WTC11 (cell line): ENCODE measurements around the gene EIF5B. TPM values are rescaled to one million over a fixed set of nuclear protein-coding genes. Genes with fewer than 3 reads are reported as not detected.
"Not testable (repeated sequence)": the region's sequence is repeated elsewhere in the genome, so short reads cannot be mapped to it uniquely, and the experiment has no call there.

ENCODE experiments used
- ATAC-seq: fragments of 200-7000 bp; cut with Tn5 transposase; 2 replicates; pipeline ENCODE4 v1.10.0; 2021; ENCODE audit warnings: mild to moderate bottlenecking, moderate library complexity
- CTCF ChIA-PET: fragments of 300-600 bp; sonication (Branson Sonifier 250); formaldehyde crosslinking; loops from one replicate; lab custom pipeline; 2021; ENCODE audit warnings: antibody characterized with exemption; lab: Charles Lee
- POLR2A ChIA-PET: fragments of 350-600 bp; sonication (Branson Sonifier 250); formaldehyde crosslinking; loops from one replicate; lab custom pipeline; 2021; ENCODE audit warnings: antibody characterized with exemption; lab: Charles Lee
- DNase-seq: peaks from one replicate; pipeline ENCODE4 v3.0.0; 2021; ENCODE audit warnings: low spot score
- H3K27ac Mint-ChIP-seq: 2 replicates; pipeline ENCODE4 v1.8.0; 2021; ENCODE audit warnings: mixed read lengths
- H3K27me3 Mint-ChIP-seq: 2 replicates; pipeline ENCODE4 v1.8.0; 2021; ENCODE audit warnings: low read depth, mild to moderate bottlenecking, moderate library complexity, mixed read lengths
- H3K36me3 Mint-ChIP-seq: 2 replicates; pipeline ENCODE4 v1.8.0; 2021; ENCODE audit warnings: mixed read lengths
- H3K4me1 Mint-ChIP-seq: 2 replicates; pipeline ENCODE4 v1.8.0; 2022; ENCODE audit warnings: mixed read lengths
- H3K4me3 Mint-ChIP-seq: 2 replicates; pipeline ENCODE4 v1.8.0; 2021; ENCODE audit warnings: mild to moderate bottlenecking, moderate library complexity, mixed read lengths
- H3K9me3 Mint-ChIP-seq: 2 replicates; pipeline ENCODE4 v1.8.0; 2021; ENCODE audit warnings: mixed read lengths
- FOXK1 ChIP-seq: sonication (generic); formaldehyde crosslinking; IDR thresholded peaks from 2 replicates; pipeline ENCODE4 v1.8.0; 2022; ENCODE audit warnings: mild to moderate bottlenecking, moderate library complexity, missing genetic modification reagents
- JAZF1 ChIP-seq: fragments of 250-450 bp; sonication (Bioruptor Pico); IDR thresholded peaks from 2 replicates; pipeline ENCODE4 v1.9.0; 2021; ENCODE audit warnings: moderate library complexity, mild to moderate bottlenecking, inconsistent platforms
- KAT7 ChIP-seq: sonication (generic); formaldehyde crosslinking; IDR thresholded peaks from 2 replicates; pipeline ENCODE4 v1.8.1; 2023; ENCODE audit warnings: missing genetic modification reagents, mild to moderate bottlenecking, borderline replicate concordance
- MYBL2 ChIP-seq: sonication (generic); formaldehyde crosslinking; IDR thresholded peaks from 2 replicates; pipeline ENCODE4 v1.8.1; 2023; ENCODE audit warnings: mild to moderate bottlenecking, moderate library complexity, missing genetic modification reagents
- NR1H2 ChIP-seq: sonication (generic); formaldehyde crosslinking; IDR thresholded peaks from 2 replicates; pipeline ENCODE4 v1.9.0; 2021; ENCODE audit warnings: mild to moderate bottlenecking, moderate library complexity, missing genetic modification reagents
- SMAD3 ChIP-seq: sonication (generic); formaldehyde crosslinking; IDR thresholded peaks from 2 replicates; pipeline ENCODE4 v1.8.0; 2022; ENCODE audit warnings: missing genetic modification reagents, mild to moderate bottlenecking, borderline replicate concordance
- SOX15 ChIP-seq: fragments of 250-450 bp; sonication (Bioruptor Pico); IDR thresholded peaks from 2 replicates; pipeline ENCODE4 v1.9.0; 2021; ENCODE audit warnings: mild to moderate bottlenecking
- SP1 ChIP-seq: sonication (generic); formaldehyde crosslinking; conservative IDR thresholded peaks from 2 replicates; pipeline ENCODE4 v1.8.1; 2022; ENCODE audit warnings: missing genetic modification reagents
- STAT6 ChIP-seq: sonication (generic); formaldehyde crosslinking; conservative IDR thresholded peaks from 2 replicates; pipeline ENCODE4 v1.8.1; 2023; ENCODE audit warnings: mild to moderate bottlenecking, low read depth, missing genetic modification reagents, moderate library complexity
- ZSCAN18 ChIP-seq: fragments of 250-450 bp; sonication (Bioruptor Pico); IDR thresholded peaks from 2 replicates; pipeline ENCODE4 v2.1.2; 2022; ENCODE audit warnings: mild to moderate bottlenecking, moderate library complexity
- total RNA-seq: library from RNA; stranded (reverse); gene quantifications from 3 replicates; pipeline ENCODE4 v1.2.3, GENCODE V29; 2021
- TF ChIP-seq, protein P1 (sequence below): sonication (generic); formaldehyde crosslinking; IDR thresholded peaks from 2 replicates; pipeline ENCODE4 v1.8.1; 2023; ENCODE audit warnings: mild to moderate bottlenecking, missing genetic modification reagents
- TF ChIP-seq, protein P2 (sequence below): sonication (generic); formaldehyde crosslinking; IDR thresholded peaks from 2 replicates; pipeline ENCODE4 v1.8.1; 2023; ENCODE audit warnings: mild to moderate bottlenecking, missing genetic modification reagents, borderline replicate concordance
- TF ChIP-seq, protein P3 (sequence below): fragments of 250-450 bp; sonication (Bioruptor Pico); IDR thresholded peaks from 2 replicates; pipeline ENCODE4 v1.9.0; 2021; ENCODE audit warnings: moderate library complexity, mild to moderate bottlenecking, inconsistent platforms, borderline replicate concordance

The EIF5B gene
- total RNA-seq, 1 experiment from 2014 or later = 68.8 TPM

DNA sequence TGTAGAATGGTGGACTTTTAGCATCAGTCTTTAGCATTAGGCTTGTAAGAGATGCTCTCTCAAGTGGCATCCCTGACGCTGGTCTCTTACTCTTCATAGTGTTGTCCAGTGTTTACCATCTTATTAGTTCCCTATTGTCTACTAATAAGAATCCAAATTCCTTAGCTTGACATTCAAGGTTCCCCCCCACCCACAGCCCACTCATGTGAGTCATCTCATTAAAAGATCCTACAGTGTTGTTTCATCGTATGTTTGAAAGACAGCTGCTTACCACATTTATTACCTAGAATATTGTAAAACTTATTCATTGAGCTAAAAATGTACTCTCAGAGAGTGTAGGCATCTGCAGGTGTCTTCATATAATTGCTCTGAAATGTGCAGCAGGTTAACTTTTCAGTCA lies 28.5 kb downstream of the EIF5B start:
- Mint-ChIP-seq H3K27ac (no peak overlapping the region), H3K27me3 (no peaks in the 10 kb centered on the region), H3K4me1 (no peaks in the 10 kb centered on the region), H3K9me3 (no peaks in the 10 kb centered on the region), H3K4me3 (no peak overlapping the region), H3K36me3 (peaks cover 76% of the 10 kb centered on the region)
- ATAC-seq = no peak
- no peak for DNase-seq
- ChIA-PET POLR2A (no interaction called here), CTCF (interaction anchor here (1.4 kb wide), 1 partner anchor 29 kb away, joined by 4 read pairs; the partner anchor contains the start of gene EIF5B)
- TF ChIP-seq, protein P1, sequence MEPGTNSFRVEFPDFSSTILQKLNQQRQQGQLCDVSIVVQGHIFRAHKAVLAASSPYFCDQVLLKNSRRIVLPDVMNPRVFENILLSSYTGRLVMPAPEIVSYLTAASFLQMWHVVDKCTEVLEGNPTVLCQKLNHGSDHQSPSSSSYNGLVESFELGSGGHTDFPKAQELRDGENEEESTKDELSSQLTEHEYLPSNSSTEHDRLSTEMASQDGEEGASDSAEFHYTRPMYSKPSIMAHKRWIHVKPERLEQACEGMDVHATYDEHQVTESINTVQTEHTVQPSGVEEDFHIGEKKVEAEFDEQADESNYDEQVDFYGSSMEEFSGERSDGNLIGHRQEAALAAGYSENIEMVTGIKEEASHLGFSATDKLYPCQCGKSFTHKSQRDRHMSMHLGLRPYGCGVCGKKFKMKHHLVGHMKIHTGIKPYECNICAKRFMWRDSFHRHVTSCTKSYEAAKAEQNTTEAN = no peak
- TF ChIP-seq MYBL2 (CRISPR knock-in tag) (no peak), SMAD3 (CRISPR knock-in tag) (no peak), FOXK1 (CRISPR knock-in tag) (no peak), STAT6 (CRISPR knock-in tag) (no peak), ZSCAN18 (CRISPR knock-in tag) (no peak), KAT7 (no peak), SOX15 (no peak)
- TF ChIP-seq, protein P2, sequence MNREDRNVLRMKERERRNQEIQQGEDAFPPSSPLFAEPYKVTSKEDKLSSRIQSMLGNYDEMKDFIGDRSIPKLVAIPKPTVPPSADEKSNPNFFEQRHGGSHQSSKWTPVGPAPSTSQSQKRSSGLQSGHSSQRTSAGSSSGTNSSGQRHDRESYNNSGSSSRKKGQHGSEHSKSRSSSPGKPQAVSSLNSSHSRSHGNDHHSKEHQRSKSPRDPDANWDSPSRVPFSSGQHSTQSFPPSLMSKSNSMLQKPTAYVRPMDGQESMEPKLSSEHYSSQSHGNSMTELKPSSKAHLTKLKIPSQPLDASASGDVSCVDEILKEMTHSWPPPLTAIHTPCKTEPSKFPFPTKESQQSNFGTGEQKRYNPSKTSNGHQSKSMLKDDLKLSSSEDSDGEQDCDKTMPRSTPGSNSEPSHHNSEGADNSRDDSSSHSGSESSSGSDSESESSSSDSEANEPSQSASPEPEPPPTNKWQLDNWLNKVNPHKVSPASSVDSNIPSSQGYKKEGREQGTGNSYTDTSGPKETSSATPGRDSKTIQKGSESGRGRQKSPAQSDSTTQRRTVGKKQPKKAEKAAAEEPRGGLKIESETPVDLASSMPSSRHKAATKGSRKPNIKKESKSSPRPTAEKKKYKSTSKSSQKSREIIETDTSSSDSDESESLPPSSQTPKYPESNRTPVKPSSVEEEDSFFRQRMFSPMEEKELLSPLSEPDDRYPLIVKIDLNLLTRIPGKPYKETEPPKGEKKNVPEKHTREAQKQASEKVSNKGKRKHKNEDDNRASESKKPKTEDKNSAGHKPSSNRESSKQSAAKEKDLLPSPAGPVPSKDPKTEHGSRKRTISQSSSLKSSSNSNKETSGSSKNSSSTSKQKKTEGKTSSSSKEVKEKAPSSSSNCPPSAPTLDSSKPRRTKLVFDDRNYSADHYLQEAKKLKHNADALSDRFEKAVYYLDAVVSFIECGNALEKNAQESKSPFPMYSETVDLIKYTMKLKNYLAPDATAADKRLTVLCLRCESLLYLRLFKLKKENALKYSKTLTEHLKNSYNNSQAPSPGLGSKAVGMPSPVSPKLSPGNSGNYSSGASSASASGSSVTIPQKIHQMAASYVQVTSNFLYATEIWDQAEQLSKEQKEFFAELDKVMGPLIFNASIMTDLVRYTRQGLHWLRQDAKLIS (CRISPR knock-in tag) = no peak

DNA sequence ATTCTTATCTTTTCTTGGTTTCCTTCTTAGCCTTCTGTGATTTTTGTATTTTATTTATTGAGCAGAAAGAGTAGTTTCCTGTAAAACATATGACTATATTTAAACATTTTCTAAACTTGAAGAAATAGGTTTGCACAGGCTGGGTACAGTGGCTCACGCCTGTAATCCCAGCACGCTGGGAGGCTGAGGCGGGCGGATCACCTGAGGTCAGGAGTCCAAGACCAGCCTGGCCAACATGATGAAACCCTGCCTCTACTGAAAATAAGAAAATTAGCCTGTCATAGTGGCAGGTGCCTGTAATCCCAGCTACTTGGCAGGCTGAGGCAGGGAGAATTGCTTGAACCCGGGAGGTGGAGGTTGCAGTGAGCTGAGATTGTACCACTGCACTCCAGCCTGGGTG lies 31.7 kb downstream of the EIF5B start:
- DNase-seq, H3K27ac Mint-ChIP-seq, ATAC-seq, H3K4me3 Mint-ChIP-seq, H3K4me1 Mint-ChIP-seq, POLR2A ChIA-PET, H3K9me3 Mint-ChIP-seq, H3K27me3 Mint-ChIP-seq, CTCF ChIA-PET: not testable (repeated sequence)
- peaks cover 82% of the 10 kb centered on the region for H3K36me3 Mint-ChIP-seq

- H3K27me3 Mint-ChIP-seq = no peaks in the 10 kb centered on the region
- TF ChIP-seq JAZF1 (CRISPR knock-in tag) (no peak), NR1H2 (CRISPR knock-in tag) (no peak), SP1 (CRISPR knock-in tag) (no peak)
- TF ChIP-seq, protein P3, sequence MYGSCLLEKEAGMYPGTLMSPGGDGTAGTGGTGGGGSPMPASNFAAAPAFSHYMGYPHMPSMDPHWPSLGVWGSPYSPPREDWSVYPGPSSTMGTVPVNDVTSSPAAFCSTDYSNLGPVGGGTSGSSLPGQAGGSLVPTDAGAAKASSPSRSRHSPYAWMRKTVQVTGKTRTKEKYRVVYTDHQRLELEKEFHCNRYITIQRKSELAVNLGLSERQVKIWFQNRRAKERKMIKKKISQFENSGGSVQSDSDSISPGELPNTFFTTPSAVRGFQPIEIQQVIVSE (CRISPR knock-in tag) = no peak
- peaks cover 15% of the 10 kb centered on the region for H3K9me3 Mint-ChIP-seq
- ChIA-PET POLR2A (no interaction called here), CTCF (no interaction called here)
- no peak for DNase-seq
- H3K4me3 Mint-ChIP-seq = no peak overlapping the region
- ATAC-seq = no peak
- H3K36me3 Mint-ChIP-seq = peaks cover 81% of the 10 kb centered on the region
- H3K27ac Mint-ChIP-seq = no peak overlapping the region
- H3K4me1 Mint-ChIP-seq = no peaks in the 10 kb centered on the region
Observed at GRCh38 chr2:99373144-99373543, 36.0 kb downstream of the EIF5B start.
